GM12878 (cell line): ENCODE results near the gene FBXL15. TPM values are rescaled to one million over a fixed set of nuclear protein-coding genes. Genes with fewer than 3 reads are reported as not detected.
A peak's percentile ranks its signal among the peaks of the same experiment; 100 is the strongest.

ENCODE experiments used
- ATAC-seq: fragments of 200-7000 bp; cut with Tn5 transposase; 3 replicates; pipeline ENCODE4 v1.9.1; 2020; ENCODE audit warnings: mild to moderate bottlenecking, moderate library complexity
- BruUV-seq: library from RNA; stranded (reverse); fragments of 400-500 nt; replicated peaks from 2 replicates; lab custom pipeline; 2021; lab: Mats Ljungman, UMichigan
- CTCF ChIA-PET: fragments of 300-600 bp; sonication (Branson Sonifier 250); formaldehyde crosslinking; extraction: SDS; loops from one replicate; lab custom pipeline; 2021; ENCODE audit warnings: inconsistent platforms; lab: Yijun Ruan, JAX
- POLR2A ChIA-PET: fragments of 350-600 bp; formaldehyde crosslinking; extraction: SDS; loops from one replicate; lab custom pipeline; 2021; ENCODE audit warnings: inconsistent platforms; lab: Charles Lee
- RAD21 ChIA-PET: fragments of 300-600 bp; sonication (Branson Sonifier 250); formaldehyde crosslinking; loops from one replicate; lab custom pipeline; 2023; ENCODE audit warnings: antibody characterized with exemption; ENCODE audit not compliant: unreplicated experiment; lab: Charles Lee
- SMC1A ChIA-PET: fragments of 300-600 bp; sonication (Branson Sonifier 250); formaldehyde crosslinking; loops from one replicate; lab custom pipeline; 2023; ENCODE audit not compliant: unreplicated experiment, uncharacterized antibody; lab: Charles Lee
- DNase-seq: peaks from one replicate; pipeline ENCODE4 v3.0.0-alpha.2; 2011; ENCODE audit warnings: low read depth, low spot score
- FAIRE-seq: peaks from 3 replicates; lab custom pipeline; 2011; peaks lifted over from hg19 to GRCh38; lab: Jason Lieb, UNC
- H2AFZ ChIP-seq: 2 replicates; pipeline ENCODE4 v1.6.0; 2011; ENCODE audit warnings: low read depth, low read length, control low read depth; ENCODE audit not compliant: control insufficient read depth
- H3K27ac ChIP-seq: 2 replicates; pipeline ENCODE4 v1.5.1; 2011; ENCODE audit warnings: control low read depth; ENCODE audit not compliant: control insufficient read depth, insufficient read depth
- H3K27me3 ChIP-seq, 2 experiments: replicated peaks in 1 of 2; 2 replicates each; pipeline versions ENCODE4 v1.6.0 to v1.6.1; 2011; ENCODE audit warnings: low read length in 1 of 2; ENCODE audit not compliant: control insufficient read depth in 2 of 2, insufficient read depth in 2 of 2
- H3K36me3 ChIP-seq, 2 experiments: 2 replicates each; pipeline ENCODE4 v1.5.1; 2011; ENCODE audit warnings: low read length in 1 of 2; ENCODE audit not compliant: control insufficient read depth in 2 of 2, insufficient read depth in 2 of 2
- H3K4me1 ChIP-seq: 2 replicates; pipeline ENCODE4 v1.6.1; 2011; ENCODE audit warnings: mild to moderate bottlenecking, low read length, moderate library complexity, mixed read lengths; ENCODE audit not compliant: control insufficient read depth, insufficient read depth
- H3K4me2 ChIP-seq: 2 replicates; pipeline ENCODE4 v1.6.0; 2011; ENCODE audit warnings: control low read depth; ENCODE audit not compliant: control insufficient read depth, insufficient read depth
- H3K4me3 ChIP-seq: fragments of 200-600 bp; sonication (generic); 2 replicates; pipeline ENCODE4 v1.5.1; 2016
- H3K79me2 ChIP-seq: 2 replicates; pipeline ENCODE4 v1.6.0; 2011; ENCODE audit warnings: low read length; ENCODE audit not compliant: control insufficient read depth, insufficient read depth
- H3K9ac ChIP-seq: 2 replicates; pipeline ENCODE4 v1.8.0; 2011; ENCODE audit warnings: low read length, control low read depth, mixed read lengths; ENCODE audit not compliant: control insufficient read depth, insufficient read depth
- H3K9me3 ChIP-seq: replicated peaks from 3 replicates; pipeline ENCODE4 v1.5.1; 2011; ENCODE audit warnings: mild to moderate bottlenecking, low read length; ENCODE audit not compliant: control insufficient read depth, insufficient read depth
- H4K20me1 ChIP-seq: 2 replicates; pipeline ENCODE4 v1.6.0; 2011; ENCODE audit not compliant: control insufficient read depth, insufficient read depth
- BCL3 ChIP-seq: IDR thresholded peaks from 2 replicates; pipeline ENCODE4 v1.6.1; 2011; ENCODE audit warnings: borderline replicate concordance, low read depth, mild to moderate bottlenecking, moderate library complexity, low read length; ENCODE audit not compliant: insufficient read depth, poor library complexity, severe bottlenecking
- BMI1 ChIP-seq: fragments of 450-650 bp; IDR thresholded peaks from 2 replicates; pipeline ENCODE4 v1.6.1; 2016; ENCODE audit warnings: mild to moderate bottlenecking, moderate library complexity, borderline replicate concordance
- CBFB ChIP-seq: IDR thresholded peaks from 2 replicates; pipeline ENCODE4 v1.6.1; 2016; ENCODE audit warnings: antibody characterized with exemption, low read depth
- CEBPB ChIP-seq, 2 experiments: fragments of 150-350 bp in 1 of 2; IDR thresholded peaks; 2 replicates each; pipeline ENCODE4 v1.6.1; 2012 to 2014; ENCODE audit warnings: low read depth in 2 of 2, low read length in 2 of 2, borderline replicate concordance in 1 of 2, inconsistent platforms in 1 of 2
- CTCF ChIP-seq, 3 experiments: IDR thresholded peaks in 2 of 3; conservative IDR thresholded peaks in 1 of 3; 2 replicates each; pipeline ENCODE4 v1.5.1; 2011; ENCODE audit warnings: low read depth in 3 of 3, low read length in 3 of 3, mild to moderate bottlenecking in 3 of 3, control low read depth in 2 of 3, moderate library complexity in 2 of 3, inconsistent platforms in 1 of 3, mixed read lengths in 1 of 3; ENCODE audit not compliant: control insufficient read depth in 2 of 3, insufficient read depth in 1 of 3; ENCODE audit errors: extremely low read depth in 1 of 3
- EP300 ChIP-seq, 2 experiments: fragments of 150-350 bp in 1 of 2; IDR thresholded peaks; 2 replicates each; pipeline ENCODE4 v1.6.1; 2011 to 2012; ENCODE audit warnings: low read depth in 2 of 2, low read length in 2 of 2, borderline replicate concordance in 1 of 2, improper control_type of control experiment in 1 of 2, inconsistent platforms in 1 of 2; ENCODE audit not compliant: control insufficient read depth in 1 of 2
- EZH2 ChIP-seq: IDR thresholded peaks from 2 replicates; pipeline ENCODE4 v1.6.1; 2012; ENCODE audit warnings: low read depth, mild to moderate bottlenecking, control low read depth, inconsistent platforms, low read length, borderline replicate concordance; ENCODE audit not compliant: control insufficient read depth
- HCFC1 ChIP-seq: fragments of 150-350 bp; IDR thresholded peaks from 2 replicates; pipeline ENCODE4 v1.6.1; 2014; ENCODE audit warnings: low read length
- IRF4 ChIP-seq: IDR thresholded peaks from 2 replicates; pipeline ENCODE4 v1.6.1; 2011; ENCODE audit warnings: low read depth, low read length
- NFIC ChIP-seq: IDR thresholded peaks from 2 replicates; pipeline ENCODE4 v1.6.1; 2012; ENCODE audit warnings: low read depth, mild to moderate bottlenecking, inconsistent platforms, low read length, moderate library complexity
- PKNOX1 ChIP-seq: fragments of 450-650 bp; IDR thresholded peaks from 2 replicates; pipeline ENCODE4 v1.6.1; 2016; ENCODE audit warnings: mild to moderate bottlenecking
- POLR2A ChIP-seq: IDR thresholded peaks from 2 replicates; pipeline ENCODE4 v1.6.1; 2011; ENCODE audit warnings: low read depth, mild to moderate bottlenecking, low read length
- RELB ChIP-seq: fragments of 450-650 bp; IDR thresholded peaks from 2 replicates; pipeline ENCODE4 v1.6.1; 2017; ENCODE audit warnings: low read depth, mild to moderate bottlenecking, moderate library complexity
- SMC3 ChIP-seq: IDR thresholded peaks from 2 replicates; pipeline ENCODE4 v1.6.1; 2011; ENCODE audit warnings: low read length, improper control_type of control experiment, borderline replicate concordance
- SP1 ChIP-seq: IDR thresholded peaks from one replicate; pipeline ENCODE4 v1.6.1; 2011; ENCODE audit warnings: low read depth, low read length
- WGBS: methylation state at CpG from one replicate; pipeline ENCODE4 v1.1.6; 2016; ENCODE audit warnings: low lambda C conversion rate; ENCODE audit not compliant: insufficient replicate concordance, insufficient coverage; ENCODE audit errors: missing lambda C conversion rate; 5-methylcytosine and 5-hydroxymethylcytosine counted together
- in situ Hi-C: fragments of 300-500 bp; cut with MboI; formaldehyde crosslinking; loops from 9 replicates; pipeline ENCODE4 v1.14.3; 2018; ENCODE audit warnings: mixed read lengths
- intact Hi-C: fragments of 100-400 bp; cut with micrococcal nuclease; formaldehyde crosslinking; loops from one replicate; pipeline ENCODE4 v1.14.2; 2022; ENCODE audit not compliant: unreplicated experiment
- polyA plus RNA-seq, 11 experiments: library from polyadenylated mRNA; depleted of rRNA in 4 of 11; unstranded in 6 of 11; stranded (reverse) in 5 of 11; fragments of >200 nt; fragmentation: Nextera tagmentation in 4 of 11; fragmentation: Illumina TruSeq in 1 of 11; extraction: Ambion mirVana in 4 of 11; extraction: Trizol in 1 of 11; gene quantifications; 1 replicate in 1 of 11; 2 replicates in 10 of 11; pipeline versions ENCODE4 v1.2.1 to v1.2.3, GENCODE V29; 2011 to 2016; ENCODE audit warnings: inconsistent platforms in 2 of 11, missing spikeins in 2 of 11, low read depth in 1 of 11
- total RNA-seq, 4 experiments: library from RNA; depleted of rRNA in 3 of 4; stranded (reverse); fragments of >200 nt in 3 of 4; fragmentation: Illumina TruSeq in 1 of 4; extraction: Trizol in 1 of 4; gene quantifications; 2 replicates each; pipeline versions ENCODE4 v1.2.1 to v1.2.3, GENCODE V29; 2013 to 2021

The FBXL15 gene
- total and polyA plus RNA-seq, 10 of the 15 experiments (the other 5 are each of a cell fraction or from before 2014, with no cell fraction given), result 0.13 to 21.3 (median 7.9) TPM

- no peaks in the 10 kb centered on the region for H3K27me3 ChIP-seq
These were observed 36.6 kb upstream of the FBXL15 start for GRCh38 chr10:102384053-102384452.

More at GRCh38 chr10:102384053-102384452, 36.6 kb upstream of the FBXL15 start:
- TF ChIP-seq EZH2, result no peak
- TF ChIP-seq PKNOX1, result no peak
- TF ChIP-seq SP1, result no peak
- TF ChIP-seq CTCF (IDR thresholded peaks at IDR 0.05 in 2 of 3, conservative IDR thresholded peaks at IDR 0.05 in 1 of 3; ENCODE audit: control insufficient read depth in 2 of 3, extremely low read depth in 1 of 3, insufficient read depth in 1 of 3, low read depth in 3 of 3, low read length in 3 of 3), result peak in 1 of 3 experiments; percentile 26; a peak in 3 of 6 replicates
- TF ChIP-seq RELB, result no peak
- TF ChIP-seq EP300 (IDR thresholded peaks at IDR 0.05; ENCODE audit: borderline replicate concordance in 1 of 2, control insufficient read depth in 1 of 2, low read depth in 2 of 2, low read length in 2 of 2), result no peak
- TF ChIP-seq CBFB, result no peak
- TF ChIP-seq POLR2A, result no peak
- TF ChIP-seq SMC3, result 0 out of 2 replicates have a peak, but pooled peaks have one; percentile 14
- TF ChIP-seq BCL3, result no peak
- TF ChIP-seq NFIC, result no peak
- no peak for TF ChIP-seq BMI1
- no peak for TF ChIP-seq IRF4
- no peak for TF ChIP-seq HCFC1
- no peak for TF ChIP-seq CEBPB (IDR thresholded peaks at IDR 0.05; ENCODE audit: borderline replicate concordance in 1 of 2, low read depth in 2 of 2, low read length in 2 of 2)
- TF ChIP-seq, all 136 proteins: peak for 2
- FAIRE-seq (no peak), DNase-seq (no peak), ATAC-seq (peak; percentile 59)
- no peaks in the 10 kb centered on the region for H4K20me1 ChIP-seq
- no peak overlapping the region for H3K4me3 ChIP-seq
- H3K79me2 ChIP-seq, result no peaks in the 10 kb centered on the region
- peaks cover 7 to 18% of the 10 kb centered on the region in 2 experiments for H3K36me3 ChIP-seq
- no peak overlapping the region for H3K4me2 ChIP-seq
- ChIA-PET RAD21 (interaction anchor here (0.6 to 2.4 kb wide), 9 partner anchors 12 to 215 kb away, joined by 3 to 14 read pairs (median 5); no protein-coding TSS in a partner anchor), CTCF (interaction anchor here (0.6 to 4.3 kb wide), 16 partner anchors 13 to 215 kb away, joined by 3 to 52 read pairs (median 6); partner anchors contain the start of gene NFKB2), POLR2A (interaction anchor here (0.6 to 1.8 kb wide), 5 partner anchors 10 to 226 kb away, joined by 3 to 12 read pairs (median 3); partner anchors contain the start of gene ACTR1A), SMC1A (interaction anchor here (0.8 to 2.0 kb wide), 5 partner anchors 34 to 218 kb away, joined by 3 to 8 read pairs (median 3); no protein-coding TSS in a partner anchor)
- WGBS, result 72% methylated on average over 6 of the region's 6 CpGs
- peaks cover 13% of the 10 kb centered on the region for H3K4me1 ChIP-seq
- no peak overlapping the region for H3K27ac ChIP-seq
- H2AFZ ChIP-seq, result no peak overlapping the region
- in situ Hi-C loops, result no loop called here
- intact Hi-C loops, result no loop called here
- no TSS peak for BruUV-seq
- no peaks in the 10 kb centered on the region for H3K9me3 ChIP-seq
- no peak overlapping the region for H3K9ac ChIP-seq
